HG02840 (cell line): ENCODE data around the gene FKBP7.
"Not testable (repeated sequence)": the region's sequence is repeated elsewhere in the genome, so short reads cannot be mapped to it uniquely, and the experiment has no call there.

ENCODE experiments used
- ATAC-seq: cut with Tn5 transposase; IDR thresholded peaks from one replicate; pipeline ENCODE4 v1.9.1; 2021; ENCODE audit warnings: mild to moderate bottlenecking, moderate library complexity, moderate number of reproducible peaks; ENCODE audit not compliant: unreplicated experiment, low FRiP score

Gene FKBP7

GRCh38 chr2:178450774-178451525, 27.4 kb downstream of the FKBP7 start, which contains the start of the genes PJVK and PRKRA:
Gene PJVK, plus strand, starts transcription at chr2:178451378. Its CDS starts 2,032 bp downstream, at chr2:178453410.
Gene PRKRA, minus strand, starts transcription at chr2:178451175. Its CDS starts 145 bp downstream, at chr2:178451030.
- peak; percentile 85 for ATAC-seq

DNA sequence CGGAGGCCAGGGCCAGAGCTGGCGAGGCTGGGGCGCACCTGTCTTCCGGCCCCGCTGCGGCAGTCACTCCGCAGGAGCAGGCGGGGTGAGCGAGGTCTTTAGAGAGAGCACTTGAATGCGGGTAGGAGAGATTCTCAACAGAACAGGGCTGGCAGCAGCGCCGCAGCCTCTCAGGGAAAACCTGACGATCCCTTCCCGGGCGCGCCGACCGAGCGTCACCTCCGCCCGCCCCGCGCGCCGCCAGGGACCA, 28.0 kb downstream of the FKBP7 start:
- ATAC-seq, result peak; percentile 54

- ATAC-seq, result no peak
Measured at GRCh38 chr2:178449700-178450523, 28.5 kb downstream of the FKBP7 start.

DNA sequence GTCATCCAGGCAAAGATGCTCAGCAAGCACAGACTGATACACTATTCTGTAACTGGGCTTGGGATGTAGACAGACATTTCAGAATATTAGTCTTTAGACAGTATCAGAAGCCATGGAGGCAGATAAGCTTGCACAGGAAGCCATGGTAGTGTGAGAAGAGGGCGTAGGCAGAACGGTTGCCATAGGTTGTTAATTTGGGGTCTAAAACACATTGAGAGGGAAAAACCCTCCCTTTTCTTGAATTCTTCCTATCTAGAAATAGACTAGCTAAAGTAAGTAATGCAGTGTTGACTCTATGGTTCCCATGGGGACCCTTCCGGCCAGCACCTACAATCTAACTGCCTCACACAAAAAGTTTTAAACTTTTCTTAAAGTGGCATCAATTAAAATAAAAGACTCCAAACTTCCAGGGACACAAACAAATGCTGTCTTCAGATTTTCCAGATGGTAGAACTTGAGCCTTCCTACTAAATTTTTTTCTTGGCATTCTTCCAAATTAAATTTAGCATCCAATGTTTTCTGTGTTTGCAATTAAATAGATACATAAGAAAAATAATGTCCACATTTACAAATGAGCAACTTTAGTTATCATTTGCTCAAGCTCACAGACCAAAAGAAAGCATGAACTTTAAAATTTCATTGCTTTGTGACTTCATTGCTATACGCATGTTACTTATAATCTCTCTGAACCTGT, 29.3 kb downstream of the FKBP7 start:
- no peak for ATAC-seq

GRCh38 chr2:178441426-178441825, 37.0 kb downstream of the FKBP7 start:
- ATAC-seq, result no peak

GRCh38 chr2:178436662-178437061, 41.7 kb downstream of the FKBP7 start:
- ATAC-seq, result no peak

GRCh38 chr2:178429336-178429735, 49.1 kb downstream of the FKBP7 start:
- no peak for ATAC-seq

DNA sequence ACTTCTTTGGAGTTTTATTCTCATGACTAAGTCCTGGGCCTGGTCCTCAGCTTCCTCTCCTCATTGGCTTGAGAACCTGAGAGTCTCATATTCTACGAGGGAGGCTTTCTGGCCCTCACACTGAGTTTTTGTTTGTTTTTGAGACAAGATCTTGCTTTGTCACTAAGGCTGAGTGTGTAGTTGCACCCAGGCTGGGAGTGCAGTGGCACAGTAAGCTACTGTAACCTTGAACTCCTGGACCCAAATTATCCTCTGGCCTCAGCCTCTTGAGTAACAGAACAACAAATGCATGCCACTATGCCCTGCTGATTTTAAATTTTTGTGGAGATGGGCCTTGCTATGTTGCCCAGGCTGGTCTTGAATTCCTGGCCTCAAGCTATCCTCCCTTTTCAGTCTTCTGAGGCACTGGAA, 50.0 kb downstream of the FKBP7 start:
- no peak for ATAC-seq

DNA sequence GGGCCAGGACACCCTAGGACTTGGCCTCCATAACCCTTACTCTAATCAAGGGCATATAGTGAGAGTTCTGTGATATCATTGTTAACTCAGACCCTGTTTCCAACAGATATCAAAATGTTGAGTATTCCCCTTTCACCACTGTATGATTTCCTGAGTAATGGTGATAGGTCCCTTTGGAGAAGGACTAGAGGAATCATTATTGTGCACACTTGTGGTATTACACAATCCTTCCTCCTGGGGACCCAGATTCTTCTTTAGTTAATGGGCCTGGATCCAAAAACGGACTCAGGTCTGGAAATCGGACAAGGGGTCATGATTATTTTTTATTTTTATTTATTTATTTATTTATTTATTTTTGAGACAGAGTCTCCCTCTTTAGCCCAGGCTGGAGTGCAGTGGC, 50.9 kb downstream of the FKBP7 start:
- ATAC-seq, result no peak

- ATAC-seq, result no peak
Measured at GRCh38 chr2:178426388-178426787, 52.0 kb downstream of the FKBP7 start.

DNA sequence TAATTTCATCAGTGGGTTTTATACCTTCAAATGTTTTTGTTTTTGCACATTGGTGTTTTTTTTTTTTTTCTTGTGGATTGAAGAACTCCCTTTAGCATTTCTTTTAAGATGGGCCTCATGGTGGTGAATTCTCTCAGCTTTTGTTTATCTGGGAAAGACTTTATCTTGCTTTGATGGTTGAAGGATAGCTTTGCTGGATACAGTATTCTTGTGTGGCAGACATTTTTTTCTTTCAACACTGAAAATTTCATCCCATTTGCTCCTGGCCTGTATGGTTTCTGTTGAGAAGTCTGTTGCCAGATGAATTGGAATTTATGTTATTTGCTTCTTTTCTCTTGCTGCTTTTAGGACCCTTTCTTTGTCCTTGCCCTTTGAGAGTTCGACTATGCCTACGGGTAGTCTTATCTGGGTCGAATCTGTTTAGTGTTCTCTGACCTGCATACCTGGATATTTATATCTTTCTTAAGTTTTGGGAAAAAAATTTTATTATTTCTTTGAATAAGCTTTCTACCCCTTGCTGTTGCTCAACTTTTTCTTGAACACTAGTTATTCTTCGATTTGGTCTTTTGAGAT, 53.1 kb downstream of the FKBP7 start:
- no peak for ATAC-seq

GRCh38 chr2:178423746-178424145, 54.7 kb downstream of the FKBP7 start:
- ATAC-seq, result not testable (repeated sequence)

DNA sequence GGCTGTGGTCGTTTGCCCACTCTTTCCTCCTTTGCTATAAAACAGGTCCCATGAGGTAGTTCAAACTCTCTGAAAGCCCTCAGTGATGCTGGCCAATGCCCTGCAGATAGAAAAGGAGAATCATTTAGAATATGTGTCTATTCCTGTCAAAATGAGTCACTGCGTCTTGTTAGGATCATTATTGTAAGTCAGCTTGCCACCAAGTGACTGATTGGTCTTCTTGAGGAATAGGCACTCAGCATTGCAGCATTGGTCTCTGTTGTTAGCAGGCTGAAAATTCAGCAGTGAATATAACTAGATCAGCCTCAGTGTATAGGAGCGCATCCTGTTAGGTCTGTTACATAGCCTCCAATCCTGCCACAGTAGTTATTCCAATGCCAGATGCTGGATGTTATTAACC, 56.3 kb downstream of the FKBP7 start:
- no peak for ATAC-seq

- ATAC-seq, result no peak
Measured at GRCh38 chr2:178420463-178420999, 57.9 kb downstream of the FKBP7 start.

- ATAC-seq, result no peak
Measured at GRCh38 chr2:178419123-178419522, 59.3 kb downstream of the FKBP7 start.

- no peak for ATAC-seq
Measured at GRCh38 chr2:178418426-178418825, 60.0 kb downstream of the FKBP7 start.

DNA sequence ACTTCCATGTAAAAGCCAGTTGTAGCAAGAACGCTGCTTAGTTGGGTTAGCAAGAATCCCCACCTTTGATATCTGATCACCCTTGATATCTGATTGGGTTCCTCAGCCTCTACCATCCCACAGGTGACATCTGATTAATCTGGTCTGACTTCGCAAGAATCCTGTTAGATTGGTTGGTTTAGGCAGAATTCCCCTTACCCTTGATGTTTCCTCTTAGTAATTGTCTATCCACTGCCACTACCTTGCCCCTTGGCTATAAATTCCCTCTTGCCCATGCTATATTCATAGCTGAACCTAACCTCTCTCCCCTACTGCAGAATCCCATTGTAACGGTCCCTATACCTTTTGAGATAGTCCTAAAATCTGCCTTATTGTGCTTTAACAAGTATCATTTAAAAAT, 60.5 kb downstream of the FKBP7 start:
- ATAC-seq, result no peak

- ATAC-seq, result no peak
Measured at GRCh38 chr2:178415979-178416378, 62.4 kb downstream of the FKBP7 start.

DNA sequence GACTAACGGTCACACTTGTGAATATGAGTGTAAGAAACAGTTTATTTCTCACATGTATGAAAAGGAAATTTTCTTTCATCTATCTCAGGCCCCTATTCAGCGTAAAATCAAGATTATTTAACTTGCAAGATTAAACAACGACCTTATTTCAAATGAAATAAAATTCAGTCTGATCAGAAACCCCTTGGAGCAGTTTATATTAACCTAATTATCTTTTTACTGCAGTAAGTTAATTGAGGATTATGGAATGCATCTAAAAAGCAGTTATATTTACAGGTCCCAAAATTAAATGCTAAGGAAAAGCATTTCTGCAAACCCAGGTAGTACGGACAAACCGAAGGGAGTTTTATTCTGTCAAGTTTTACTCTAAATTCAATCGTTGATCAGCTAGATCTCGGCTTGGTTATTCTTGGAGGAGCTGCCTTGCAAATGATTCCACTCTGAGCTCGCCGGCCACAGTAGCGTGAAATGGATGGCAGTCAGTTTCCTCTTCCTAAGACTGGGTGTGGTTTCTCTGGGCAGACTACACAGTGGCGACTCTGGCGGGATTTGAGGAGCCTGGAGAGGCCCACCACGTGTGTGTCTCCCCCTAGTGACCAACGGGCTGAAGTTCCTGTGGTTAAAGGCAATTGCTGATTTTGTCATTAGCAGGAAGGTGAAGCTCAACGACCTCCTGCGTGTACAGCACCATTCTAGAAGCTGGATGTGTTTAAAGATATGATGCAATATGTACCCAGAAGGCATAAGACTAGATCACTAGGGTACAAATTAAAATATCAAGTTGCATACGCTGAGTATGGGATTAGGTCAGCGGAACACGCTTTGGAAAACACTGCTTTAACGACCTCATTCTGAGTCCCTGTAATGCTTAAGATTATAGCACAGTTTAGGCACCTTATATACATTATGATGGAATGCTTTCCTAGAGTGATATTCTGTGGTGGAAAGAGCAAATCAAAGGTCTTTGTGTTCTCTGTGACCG, 63.8 kb downstream of the FKBP7 start:
- ATAC-seq, result peak; percentile 86
